GM12801 (cell line): Measurements from ENCODE around the gene USF1.

Experiments used
- TF ChIP-seq, protein P1 (sequence below): IDR thresholded peaks from one replicate; pipeline ENCODE4 v1.5.1; 2011; ENCODE audit warnings: control low read depth; ENCODE audit not compliant: insufficient read length; ENCODE audit errors: extremely low read depth

USF1 gene

DNA sequence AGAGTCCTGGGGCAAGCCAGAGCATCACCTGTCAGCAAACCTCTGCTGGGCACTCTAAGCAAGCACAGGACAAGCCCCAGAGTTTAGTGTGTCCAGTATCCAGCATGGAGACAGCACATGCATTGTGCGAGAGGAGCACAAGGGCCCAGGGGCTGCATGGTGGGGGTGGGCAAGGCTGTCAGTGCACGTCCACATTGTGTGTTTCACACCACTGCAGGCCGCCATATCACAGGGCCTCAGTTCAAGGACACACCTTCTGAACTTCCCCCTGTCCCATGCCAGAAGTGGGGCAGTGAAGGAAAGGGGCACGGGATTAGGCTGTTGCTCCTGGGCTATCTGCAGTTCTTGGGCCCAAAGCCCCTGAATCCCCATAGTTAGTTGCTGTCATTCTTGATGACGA lies 6.2 kb downstream of the USF1 start:
- TF ChIP-seq, protein P1, sequence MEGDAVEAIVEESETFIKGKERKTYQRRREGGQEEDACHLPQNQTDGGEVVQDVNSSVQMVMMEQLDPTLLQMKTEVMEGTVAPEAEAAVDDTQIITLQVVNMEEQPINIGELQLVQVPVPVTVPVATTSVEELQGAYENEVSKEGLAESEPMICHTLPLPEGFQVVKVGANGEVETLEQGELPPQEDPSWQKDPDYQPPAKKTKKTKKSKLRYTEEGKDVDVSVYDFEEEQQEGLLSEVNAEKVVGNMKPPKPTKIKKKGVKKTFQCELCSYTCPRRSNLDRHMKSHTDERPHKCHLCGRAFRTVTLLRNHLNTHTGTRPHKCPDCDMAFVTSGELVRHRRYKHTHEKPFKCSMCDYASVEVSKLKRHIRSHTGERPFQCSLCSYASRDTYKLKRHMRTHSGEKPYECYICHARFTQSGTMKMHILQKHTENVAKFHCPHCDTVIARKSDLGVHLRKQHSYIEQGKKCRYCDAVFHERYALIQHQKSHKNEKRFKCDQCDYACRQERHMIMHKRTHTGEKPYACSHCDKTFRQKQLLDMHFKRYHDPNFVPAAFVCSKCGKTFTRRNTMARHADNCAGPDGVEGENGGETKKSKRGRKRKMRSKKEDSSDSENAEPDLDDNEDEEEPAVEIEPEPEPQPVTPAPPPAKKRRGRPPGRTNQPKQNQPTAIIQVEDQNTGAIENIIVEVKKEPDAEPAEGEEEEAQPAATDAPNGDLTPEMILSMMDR: no peak

- TF ChIP-seq, protein P1: no peak
These were observed 6.6 kb downstream of the USF1 start for GRCh38 chr1:161039154-161039545.

DNA sequence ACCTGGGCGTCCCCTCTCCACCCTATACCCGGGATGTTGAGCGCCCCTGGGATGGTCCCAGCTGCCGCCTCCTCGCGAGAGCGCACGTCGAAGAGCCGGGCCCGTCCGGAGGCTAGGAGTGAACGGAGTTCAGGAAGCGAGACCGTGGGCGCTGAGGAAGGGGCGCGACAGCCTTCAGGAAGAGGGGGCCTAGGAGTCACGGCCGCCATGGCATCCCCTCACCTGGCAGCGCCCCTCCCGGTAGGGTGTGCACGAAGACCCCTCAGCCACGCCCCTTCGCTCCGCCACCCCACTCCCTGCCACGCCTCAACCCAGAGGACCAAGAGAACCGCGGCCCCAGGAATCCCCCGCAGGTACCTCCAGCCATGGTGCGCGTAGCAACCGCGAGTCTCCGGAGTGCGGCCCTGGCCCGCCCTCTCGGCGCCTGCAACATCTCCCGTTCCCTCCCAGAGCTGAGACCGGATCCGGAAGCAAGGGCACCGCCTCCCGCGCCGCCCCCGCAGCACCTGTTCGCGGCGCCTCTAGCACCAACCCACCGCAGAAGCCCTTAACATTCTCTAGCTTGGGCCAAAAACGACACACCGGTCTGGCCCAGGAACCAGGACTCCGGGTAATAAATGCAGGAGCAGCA lies 7.1 kb downstream of the USF1 start, which contains the start of gene TSTD1:
Gene TSTD1 (minus strand): TSS at position 442 of the 631 bp plus-strand sequence. CDS start 75 bp downstream, at position 367.
- TF ChIP-seq, protein P1: no peak

GRCh38 chr1:161037661-161038522 lies 7.9 kb downstream of the USF1 start:
- TF ChIP-seq, protein P1: no peak

DNA sequence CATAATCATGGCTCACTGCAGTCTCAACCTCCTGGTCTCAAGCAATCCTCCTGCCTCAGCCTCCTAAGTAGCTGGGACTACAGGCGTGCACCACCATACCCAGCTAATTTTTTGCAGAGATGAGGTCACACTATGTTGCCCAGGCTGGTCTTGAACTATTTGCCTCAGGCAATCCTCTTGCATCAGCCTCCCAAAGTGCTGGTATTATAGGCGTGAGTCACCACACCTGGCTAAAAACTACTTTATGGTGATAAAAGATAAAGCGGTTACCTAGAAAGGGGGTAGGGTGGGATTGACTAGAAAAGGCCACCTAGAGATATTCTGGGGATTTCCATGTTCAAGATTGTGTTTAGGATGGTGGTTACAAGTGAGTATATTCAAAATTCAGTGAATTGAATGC lies 12.0 kb downstream of the USF1 start:
- TF ChIP-seq, protein P1: no peak

DNA sequence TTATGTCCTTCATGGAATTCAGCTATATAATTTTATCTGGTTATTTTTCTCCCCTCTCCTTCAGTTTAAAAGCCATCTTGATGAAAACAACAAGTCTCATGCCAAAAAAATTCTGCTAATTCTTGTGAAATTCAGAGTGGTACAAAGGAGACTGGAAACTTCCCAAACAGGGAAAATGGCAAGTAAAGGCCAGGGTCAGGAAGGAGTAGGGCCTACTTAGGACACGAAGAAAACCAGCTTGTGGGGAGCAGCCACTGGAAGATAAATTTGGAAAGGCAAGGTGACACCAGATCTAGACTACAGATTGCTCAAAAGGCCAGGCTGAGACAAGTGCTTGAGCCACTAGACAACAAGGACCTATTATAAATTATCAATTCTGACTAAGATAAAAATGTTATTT lies 13.4 kb downstream of the USF1 start:
- TF ChIP-seq, protein P1: no peak

GRCh38 chr1:161031874-161032273 lies 13.9 kb downstream of the USF1 start:
- TF ChIP-seq, protein P1: no peak
